ENCODE data around the gene ADPRH.

DNA sequence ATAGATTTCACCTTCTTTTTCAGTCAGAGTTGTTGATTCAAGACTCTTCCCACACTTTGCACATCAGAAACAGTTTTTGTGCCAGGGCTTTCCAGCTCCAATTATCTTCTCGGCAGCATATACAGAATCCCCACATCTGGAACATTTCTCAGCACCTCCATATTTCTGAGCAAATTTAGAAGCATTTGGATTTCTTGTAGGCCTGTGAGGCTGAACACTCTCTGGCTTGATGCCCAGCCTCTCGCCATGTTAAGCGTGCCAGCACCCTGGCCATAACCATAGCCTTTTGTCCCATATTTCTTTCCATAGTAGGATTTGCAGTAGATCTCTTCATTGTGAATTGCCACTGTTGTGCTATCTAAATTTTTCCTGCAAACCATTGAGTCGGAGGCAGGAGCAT lies 48.1 kb upstream of the ADPRH start:
- TF ChIP-seq, protein P1, sequence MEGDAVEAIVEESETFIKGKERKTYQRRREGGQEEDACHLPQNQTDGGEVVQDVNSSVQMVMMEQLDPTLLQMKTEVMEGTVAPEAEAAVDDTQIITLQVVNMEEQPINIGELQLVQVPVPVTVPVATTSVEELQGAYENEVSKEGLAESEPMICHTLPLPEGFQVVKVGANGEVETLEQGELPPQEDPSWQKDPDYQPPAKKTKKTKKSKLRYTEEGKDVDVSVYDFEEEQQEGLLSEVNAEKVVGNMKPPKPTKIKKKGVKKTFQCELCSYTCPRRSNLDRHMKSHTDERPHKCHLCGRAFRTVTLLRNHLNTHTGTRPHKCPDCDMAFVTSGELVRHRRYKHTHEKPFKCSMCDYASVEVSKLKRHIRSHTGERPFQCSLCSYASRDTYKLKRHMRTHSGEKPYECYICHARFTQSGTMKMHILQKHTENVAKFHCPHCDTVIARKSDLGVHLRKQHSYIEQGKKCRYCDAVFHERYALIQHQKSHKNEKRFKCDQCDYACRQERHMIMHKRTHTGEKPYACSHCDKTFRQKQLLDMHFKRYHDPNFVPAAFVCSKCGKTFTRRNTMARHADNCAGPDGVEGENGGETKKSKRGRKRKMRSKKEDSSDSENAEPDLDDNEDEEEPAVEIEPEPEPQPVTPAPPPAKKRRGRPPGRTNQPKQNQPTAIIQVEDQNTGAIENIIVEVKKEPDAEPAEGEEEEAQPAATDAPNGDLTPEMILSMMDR (IDR thresholded peaks at IDR 0.05): no peak
- TF ChIP-seq POLR2A (IDR thresholded peaks at IDR 0.05): no peak

Data from suprapubic skin (tissue), 3 donors.